CD4-positive, alpha-beta T cell treated with Interleukin-6 for 4 hours (primary cell): ENCODE results near the gene UNKL.
A peak's percentile ranks its signal among the peaks of the same experiment; 100 is the strongest.

Experiments
- DNase-seq: peaks from one replicate; pipeline ENCODE4 v3.0.0-alpha.2; 2020; ENCODE audit warnings: mixed read lengths

The UNKL gene

DNA sequence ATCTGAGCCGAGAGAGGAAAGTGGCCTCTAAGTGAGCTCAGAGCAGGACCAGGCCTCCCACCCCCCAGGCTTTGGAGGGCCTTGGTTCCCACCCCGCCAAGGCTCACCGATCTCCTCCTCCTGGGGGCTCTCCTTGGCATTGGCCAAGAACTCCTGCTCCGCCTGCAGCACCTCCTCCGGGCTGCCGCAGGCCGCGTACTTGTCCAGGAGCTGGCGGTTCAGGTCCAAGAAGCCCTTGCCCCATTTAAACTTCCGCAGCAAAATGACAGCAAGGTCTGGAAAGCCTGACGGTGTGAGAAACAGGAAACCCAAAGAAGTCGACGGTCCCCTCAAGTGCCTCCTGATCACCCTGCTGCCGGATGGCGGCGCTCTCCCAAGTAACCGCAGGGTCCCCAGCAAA, 64.6 kb downstream of the UNKL start:
- DNase-seq = no peak

DNA sequence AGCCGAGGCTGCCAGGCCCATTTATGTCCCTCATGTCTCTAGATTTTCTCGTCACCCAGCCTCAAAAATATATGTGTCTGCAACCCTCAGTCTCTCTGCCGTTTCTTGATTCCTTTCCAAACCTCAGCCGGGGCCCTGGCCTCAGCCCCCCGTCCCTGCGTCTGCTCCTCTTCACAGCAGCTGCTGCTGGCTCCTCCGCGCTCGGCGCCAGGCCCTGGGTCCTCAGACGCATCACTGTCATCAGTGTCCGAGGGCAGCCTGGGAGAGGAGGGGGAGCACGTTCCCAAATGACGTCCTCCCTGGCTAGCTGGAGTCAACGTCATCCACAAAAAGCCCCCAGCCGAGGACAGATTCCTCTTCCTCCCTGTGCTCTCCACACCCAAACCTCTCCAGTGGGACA, 65.2 kb downstream of the UNKL start:
- no peak for DNase-seq

DNA sequence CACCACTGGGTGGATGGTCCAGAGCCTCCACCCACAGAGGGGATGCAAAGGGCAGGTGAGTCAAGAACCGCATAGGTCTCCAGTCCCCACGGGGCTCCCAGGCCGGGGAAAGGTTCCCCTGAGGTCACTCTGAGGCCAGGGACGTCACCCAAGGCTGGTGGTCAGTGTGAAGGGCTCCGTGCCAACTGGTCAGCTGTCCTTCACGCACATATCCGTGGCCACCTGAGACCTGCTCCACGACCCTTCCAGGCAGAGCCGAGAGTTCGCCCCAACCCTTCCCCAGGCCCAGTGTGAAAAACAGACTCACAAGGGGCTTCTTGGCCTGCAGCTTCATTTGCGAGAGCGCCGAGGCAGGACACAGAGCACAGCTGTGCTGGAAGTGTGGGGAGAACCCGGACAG, 65.6 kb downstream of the UNKL start:
- no peak for DNase-seq

DNA sequence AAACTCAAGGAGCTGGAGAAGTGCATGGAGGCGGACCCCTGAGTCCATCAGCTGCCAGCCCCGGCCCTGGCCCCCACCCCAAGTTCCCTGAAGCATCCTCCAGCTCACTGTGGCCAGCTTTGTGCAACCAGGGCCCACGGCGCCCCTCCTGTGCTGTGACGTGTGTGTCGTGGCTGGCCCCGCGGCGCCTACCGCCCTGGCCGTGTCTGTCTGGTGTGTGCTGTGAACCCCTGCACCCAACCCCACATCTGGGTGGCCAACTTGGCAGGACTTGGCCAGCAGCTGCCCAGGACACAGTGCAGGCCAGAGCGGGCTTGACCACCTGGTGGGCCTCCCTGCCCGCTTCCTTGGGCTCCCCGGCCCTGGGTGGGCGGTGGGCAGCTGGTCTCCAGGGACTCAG, 66.1 kb downstream of the UNKL start:
- no peak for DNase-seq

GRCh38 chr16:1347962-1348361, 66.5 kb downstream of the UNKL start:
- DNase-seq = no peak

- no peak for DNase-seq
These were observed 67.1 kb downstream of the UNKL start for GRCh38 chr16:1347286-1347855.

DNA sequence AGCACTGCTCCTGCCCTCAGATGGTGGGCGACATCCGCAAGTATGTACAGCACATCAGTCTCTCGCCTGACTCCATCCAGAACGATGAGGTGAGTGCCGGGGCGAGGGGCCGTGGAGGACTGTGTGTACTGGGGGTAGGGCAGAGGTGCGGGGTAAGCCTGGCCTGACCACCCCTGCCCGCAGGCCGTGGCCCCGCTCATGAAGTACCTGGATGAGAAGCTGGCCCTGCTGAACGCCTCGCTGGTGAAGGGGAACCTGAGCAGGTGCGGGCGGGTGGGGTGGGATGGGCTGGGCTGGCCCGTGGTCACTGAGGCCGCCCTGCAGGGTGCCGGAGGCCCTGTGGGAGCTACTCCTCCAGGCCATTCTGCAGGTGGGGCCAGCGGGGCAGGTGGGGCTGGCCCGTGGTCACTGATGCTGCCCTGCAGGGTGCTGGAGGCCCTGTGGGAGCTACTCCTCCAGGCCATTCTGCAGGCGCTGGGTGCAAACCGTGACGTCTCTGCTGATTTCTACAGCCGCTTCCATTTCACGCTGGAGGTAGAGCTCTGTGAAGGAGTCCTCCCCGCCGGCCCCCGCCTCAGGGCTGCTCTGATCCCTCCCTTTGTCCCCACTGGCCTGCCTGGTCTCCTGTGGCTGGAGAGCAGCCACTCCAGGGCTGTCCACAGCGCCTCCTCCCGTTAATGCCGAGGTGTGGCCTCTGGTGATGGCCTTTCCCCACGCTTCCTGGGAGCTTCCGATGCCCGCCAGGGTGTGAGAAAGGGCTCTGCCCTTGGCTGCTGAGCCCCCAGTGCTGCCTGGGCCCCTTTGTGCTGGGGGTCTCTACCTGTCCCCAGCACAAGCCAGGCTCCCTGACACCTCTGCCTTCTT, 67.8 kb downstream of the UNKL start:
- no peak for DNase-seq

- DNase-seq = no peak
These were observed 68.7 kb downstream of the UNKL start for GRCh38 chr16:1345651-1346421.

DNA sequence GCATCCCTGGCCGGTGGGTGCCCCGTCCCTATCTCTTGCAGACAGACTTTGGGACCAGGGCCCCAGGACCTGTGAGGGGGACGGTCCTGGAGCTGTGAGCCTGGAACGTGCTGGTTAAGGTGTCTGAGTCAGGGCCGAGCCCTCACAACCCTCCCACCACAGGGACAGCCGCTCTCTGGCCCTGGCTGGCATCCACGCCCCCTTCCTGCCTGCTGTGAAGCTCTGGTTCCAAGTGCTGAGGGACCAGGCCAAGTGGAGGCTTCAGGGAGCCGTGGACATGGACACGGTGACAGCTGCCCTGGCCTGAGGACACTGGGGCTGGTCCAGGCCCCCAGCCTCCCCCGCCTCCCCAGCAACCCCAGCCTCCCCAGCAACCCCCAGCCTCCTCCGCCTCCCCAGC, 69.4 kb downstream of the UNKL start:
- no peak for DNase-seq

DNA sequence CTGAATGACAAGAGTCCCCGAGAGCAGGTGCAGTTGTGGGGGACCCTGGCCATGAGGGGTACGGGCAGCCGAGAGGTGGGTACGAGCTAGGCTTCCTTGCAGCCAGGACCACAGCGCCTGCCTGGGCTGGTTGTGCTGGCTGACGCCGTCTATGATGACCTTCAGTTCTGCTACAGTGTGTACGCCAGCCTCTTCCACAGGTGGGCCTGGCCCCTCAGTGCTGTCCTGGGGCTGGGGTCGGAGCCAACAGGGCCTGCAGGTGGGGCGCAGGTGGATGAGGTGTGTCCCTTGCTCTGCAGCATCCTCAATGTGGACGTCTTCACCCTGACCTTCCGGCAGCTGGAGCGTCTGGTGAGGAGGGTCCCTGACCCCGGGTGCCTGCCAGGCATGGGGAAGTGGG, 70.0 kb downstream of the UNKL start:
- no peak for DNase-seq

DNA sequence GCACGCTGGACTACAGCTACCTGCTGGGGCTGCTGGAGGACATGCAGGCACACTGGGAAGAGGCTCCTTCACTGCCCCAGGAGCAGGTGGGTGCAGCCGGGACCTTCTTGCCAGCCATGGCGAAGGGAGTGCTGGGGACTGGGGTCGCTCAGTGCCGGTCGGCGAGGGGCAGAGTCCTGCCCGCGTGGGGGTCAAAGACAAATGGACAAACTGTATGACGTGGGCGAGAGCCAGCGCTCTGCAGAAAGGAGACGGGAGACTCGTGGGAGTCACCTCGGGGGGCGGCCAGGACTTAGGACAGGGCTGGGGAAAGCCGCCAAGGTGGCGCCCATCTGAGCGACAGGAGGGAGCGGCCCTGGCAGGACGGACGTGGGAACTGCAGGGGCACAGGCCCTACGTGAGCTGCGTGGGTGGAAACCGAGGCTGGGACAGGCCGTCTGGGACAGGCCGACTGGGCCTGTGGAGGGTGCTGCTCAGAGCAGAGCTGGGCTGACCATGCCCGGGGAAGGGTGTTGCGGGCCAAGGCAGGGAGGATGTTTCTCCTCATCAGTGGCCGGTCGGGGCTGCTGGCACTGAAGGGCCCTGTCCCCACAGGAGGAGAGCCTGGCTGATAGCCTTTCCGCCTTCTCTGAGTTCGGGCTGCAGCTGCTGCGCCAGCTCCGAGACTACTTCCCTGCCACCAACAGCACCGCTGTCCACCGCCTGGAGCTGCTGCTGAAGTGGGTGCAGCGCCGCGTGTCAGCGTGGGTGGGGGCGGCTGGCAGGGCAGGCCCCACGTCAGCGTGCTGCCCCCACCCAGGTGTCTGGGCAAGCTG, 70.9 kb downstream of the UNKL start:
- no peak for DNase-seq

- peak; percentile 96 for DNase-seq
These were observed 71.7 kb downstream of the UNKL start for GRCh38 chr16:1342526-1343427.

DNA sequence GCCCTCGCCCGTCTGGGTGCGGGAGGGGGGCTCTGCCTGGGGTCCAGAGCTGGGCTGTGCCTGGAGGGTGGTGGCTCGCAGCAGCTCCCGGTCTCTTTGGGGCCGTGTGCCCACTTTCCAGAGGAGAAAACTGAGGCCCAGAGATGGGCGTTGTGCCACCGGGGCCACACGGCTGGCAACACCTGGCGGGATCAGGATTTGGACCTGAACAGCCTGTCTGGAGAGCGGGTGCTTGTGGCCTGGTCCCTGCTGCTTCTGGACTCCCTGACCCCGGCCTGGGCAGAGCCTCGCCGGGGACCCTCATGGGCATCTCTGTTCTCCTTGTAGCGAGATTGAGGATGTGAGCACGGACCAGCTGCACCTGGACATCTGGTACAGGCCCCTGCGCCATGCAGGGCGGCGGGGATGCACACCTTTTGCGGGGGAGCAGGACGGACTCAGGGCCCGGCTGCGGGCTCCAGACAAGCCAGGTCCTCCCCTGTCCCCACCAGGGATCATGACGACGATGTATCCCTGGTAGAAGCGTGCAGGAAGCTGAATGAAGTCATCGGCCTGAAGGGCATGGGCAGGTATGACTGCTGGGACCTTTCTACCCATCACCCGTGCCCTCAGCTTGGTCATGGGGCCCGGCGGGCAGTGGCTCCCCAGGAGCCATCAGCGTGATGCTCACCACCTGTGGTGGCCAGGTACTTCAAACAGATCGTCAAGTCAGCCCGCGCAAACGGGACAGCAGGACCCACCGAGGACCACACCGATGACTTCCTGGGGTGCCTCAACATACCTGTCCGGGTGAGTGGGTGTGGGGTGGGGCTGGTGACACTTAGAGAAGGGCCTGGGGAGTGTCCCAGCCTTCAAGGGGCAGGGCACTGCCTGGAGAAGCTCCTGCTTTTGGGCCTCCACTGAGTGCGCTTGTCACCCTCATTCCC, 72.7 kb downstream of the UNKL start:
- no peak for DNase-seq

GRCh38 chr16:1340730-1341494, 73.6 kb downstream of the UNKL start:
- no peak for DNase-seq

GRCh38 chr16:1338855-1339675, 75.4 kb downstream of the UNKL start:
- DNase-seq = no peak

- peak; percentile 45 for DNase-seq
These were observed 76.3 kb downstream of the UNKL start for GRCh38 chr16:1338119-1338730.

GRCh38 chr16:1337486-1337885, 77.0 kb downstream of the UNKL start:
- DNase-seq = no peak

DNA sequence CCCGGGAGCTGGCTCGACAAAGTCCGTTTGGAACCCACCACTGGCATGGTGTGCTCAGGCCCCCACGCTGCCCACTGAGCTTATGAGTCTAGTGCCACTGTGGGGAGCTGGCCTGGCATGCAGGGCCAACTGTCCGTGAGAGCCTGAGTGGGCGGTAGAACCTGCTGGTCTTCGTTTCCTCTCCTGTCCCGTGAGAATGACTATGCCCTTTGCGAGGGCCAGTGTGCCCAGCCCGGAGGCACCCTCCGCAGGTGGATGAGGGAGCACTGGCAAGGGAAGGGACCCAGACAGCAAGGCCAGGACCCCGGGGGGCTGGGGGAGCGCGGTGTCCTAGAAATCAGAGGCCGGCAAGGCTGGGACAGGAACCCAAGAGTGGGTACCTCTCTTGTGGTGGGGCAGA, 77.9 kb downstream of the UNKL start:
- DNase-seq = no peak

- no peak for DNase-seq
These were observed 78.5 kb downstream of the UNKL start for GRCh38 chr16:1335996-1336395.
